Measurements from ENCODE around the gene ADCY4.

GRCh38 chr14:24334431-24335291 is at the start of gene ADCY4:
- TF ChIP-seq, protein P1, sequence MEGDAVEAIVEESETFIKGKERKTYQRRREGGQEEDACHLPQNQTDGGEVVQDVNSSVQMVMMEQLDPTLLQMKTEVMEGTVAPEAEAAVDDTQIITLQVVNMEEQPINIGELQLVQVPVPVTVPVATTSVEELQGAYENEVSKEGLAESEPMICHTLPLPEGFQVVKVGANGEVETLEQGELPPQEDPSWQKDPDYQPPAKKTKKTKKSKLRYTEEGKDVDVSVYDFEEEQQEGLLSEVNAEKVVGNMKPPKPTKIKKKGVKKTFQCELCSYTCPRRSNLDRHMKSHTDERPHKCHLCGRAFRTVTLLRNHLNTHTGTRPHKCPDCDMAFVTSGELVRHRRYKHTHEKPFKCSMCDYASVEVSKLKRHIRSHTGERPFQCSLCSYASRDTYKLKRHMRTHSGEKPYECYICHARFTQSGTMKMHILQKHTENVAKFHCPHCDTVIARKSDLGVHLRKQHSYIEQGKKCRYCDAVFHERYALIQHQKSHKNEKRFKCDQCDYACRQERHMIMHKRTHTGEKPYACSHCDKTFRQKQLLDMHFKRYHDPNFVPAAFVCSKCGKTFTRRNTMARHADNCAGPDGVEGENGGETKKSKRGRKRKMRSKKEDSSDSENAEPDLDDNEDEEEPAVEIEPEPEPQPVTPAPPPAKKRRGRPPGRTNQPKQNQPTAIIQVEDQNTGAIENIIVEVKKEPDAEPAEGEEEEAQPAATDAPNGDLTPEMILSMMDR (IDR thresholded peaks at IDR 0.05; ENCODE audit: insufficient read depth, low read length, poor library complexity, severe bottlenecking), result no peak
- TF ChIP-seq EZH2phosphoT487 (conservative IDR thresholded peaks at IDR 0.05; ENCODE audit: low read length), result no peak
